ENCODE measurements around the gene PPP1R2.
"Not testable (repeated sequence)": the region's sequence is repeated elsewhere in the genome, so short reads cannot be mapped to it uniquely, and the experiment has no call there.

PPP1R2 gene
- total RNA-seq: 277 to 332 reads per million in 2 donors

DNA sequence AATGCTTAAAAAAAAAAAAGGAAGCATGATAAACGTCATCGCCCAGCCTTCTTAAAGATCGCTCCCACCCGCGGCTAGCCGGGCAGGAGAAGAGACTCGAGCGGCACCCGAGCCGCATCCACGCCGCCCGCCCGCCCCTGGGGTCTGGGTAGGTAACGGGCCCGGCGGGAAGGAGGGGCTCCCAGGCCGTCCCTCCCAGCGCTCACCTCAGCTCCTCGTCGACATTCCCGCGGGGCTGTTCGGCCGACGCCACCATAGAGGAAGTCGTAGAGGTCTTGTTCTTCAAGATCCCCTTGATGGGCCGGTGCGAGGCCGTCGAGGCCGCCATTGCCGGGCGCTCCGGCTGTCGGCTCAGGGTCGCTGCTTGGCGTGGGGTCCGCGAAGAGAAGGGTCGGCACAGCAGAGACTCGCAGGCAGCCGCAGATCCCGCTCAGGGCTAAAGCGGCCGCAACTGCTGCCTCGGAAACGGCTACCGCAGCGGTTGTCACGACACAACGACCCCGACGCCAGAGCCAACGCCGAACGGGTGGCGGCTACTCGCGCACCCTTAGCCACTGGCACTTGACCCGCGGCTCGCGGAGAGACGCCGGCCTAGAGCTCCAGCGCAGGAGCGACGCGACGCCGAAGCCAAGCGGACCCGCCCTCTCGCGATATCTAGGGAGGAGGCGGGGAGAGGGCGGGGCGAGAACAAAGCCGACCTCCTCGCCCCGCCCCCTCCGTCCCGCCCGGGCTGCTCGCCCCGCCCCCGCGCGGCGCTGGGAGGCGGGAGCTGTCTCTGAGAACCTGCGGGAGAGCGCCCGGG, at the start of gene PPP1R2:
Gene PPP1R2 (minus strand): TSS at position 628 of the 802 bp plus-strand sequence. CDS start 300 bp downstream, at position 328.
- peak; percentile 82 to 94 (median 89) for DNase-seq

DNA sequence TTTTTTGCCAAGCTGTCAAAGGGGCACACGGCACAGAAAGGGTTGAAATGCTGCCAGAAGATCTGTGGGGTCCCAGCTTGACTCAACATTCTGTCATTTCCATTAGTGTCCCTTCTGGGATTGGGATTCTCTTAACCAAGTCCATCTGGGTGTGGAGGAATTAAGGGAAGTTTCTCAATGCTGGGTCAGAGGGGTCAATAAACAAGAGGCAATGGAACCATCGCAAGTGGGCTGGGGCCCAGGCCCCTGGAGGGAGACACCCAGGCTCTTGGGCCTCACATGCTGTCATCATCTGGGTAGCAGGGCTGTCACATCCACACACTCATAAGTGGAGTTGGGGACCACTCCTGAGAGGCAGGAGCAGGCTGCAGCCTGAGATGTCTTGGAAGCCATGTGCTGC, 48.7 kb upstream of the PPP1R2 start:
- no peak for DNase-seq

DNA sequence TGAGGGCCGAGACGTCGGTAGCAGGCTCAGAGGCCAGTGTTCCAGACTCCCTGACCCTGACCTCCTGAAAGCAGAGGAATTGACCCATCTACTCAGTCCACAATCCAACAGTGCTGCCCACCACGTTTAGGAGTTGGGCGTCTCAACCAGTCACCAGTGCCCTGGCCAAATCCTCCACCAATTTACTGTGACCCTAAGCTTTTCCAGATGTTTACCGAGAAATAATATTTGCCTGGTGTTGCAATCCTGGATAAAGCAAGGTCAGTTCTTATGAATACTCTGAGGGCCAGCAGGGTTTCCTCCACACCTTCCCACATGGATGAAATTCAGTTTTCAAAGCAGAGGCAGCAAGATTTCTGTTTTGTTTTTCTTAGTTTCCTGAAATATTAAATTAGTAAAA, 48.1 kb upstream of the PPP1R2 start:
- DNase-seq: no peak

DNA sequence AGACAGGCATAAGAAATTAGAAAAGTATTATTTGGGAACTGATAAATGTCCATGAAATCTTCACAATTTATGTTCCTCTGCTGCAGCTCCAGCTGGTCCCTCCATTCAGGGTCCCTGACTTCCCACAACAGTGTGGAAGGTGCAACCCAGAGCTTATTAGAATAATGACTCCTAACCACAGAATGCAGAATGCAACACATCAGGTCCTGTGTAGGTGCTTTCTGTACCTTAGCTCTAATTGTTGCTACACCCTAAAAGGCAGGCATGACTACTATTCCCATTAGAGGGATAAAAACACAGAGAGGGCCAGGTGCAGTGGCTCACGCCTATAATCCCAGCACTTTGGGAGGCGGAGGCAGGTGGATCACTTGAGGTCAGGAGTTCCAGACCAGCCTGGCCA, 47.3 kb upstream of the PPP1R2 start:
- DNase-seq: not testable (repeated sequence)

DNA sequence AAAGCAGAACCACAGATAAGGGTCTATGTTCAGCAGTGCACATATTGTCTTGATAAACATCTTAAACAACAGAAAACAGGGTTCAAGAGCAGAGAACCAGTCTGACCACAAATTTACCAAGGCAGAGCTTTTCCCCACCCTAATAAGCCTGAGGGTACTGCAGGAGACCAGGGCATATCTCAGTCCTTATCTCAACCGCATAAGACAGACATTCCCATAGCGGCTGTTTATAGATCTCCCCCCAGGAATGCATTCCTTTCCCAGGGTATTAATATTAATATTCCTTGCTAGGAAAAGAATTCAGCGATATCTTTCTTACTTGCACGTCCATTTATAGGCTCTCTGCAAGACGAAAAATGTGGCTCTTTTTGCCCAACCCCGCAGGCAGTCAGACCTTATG, 46.7 kb upstream of the PPP1R2 start:
- not testable (repeated sequence) for DNase-seq

DNA sequence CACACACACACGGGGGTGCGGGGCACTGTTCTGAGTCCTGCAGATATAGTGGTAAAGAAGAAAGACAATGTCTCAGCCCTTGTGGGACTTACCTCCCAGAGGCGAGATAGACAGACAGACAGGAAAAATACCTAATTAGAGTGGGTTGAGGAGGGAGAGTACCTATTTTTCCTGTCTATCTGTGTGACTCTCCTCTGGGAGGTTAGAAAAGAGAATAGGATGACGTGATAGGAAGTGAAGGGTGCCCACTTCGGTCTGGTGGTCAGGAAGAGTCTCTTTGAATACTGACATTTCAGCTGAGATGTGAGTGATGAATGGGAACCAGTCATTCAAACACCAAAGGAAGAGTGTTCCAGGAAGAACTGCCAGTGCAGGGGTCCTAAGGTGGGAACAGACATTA, 44.7 kb upstream of the PPP1R2 start:
- DNase-seq: peak in 1 of 5 experiments; percentile 20

DNA sequence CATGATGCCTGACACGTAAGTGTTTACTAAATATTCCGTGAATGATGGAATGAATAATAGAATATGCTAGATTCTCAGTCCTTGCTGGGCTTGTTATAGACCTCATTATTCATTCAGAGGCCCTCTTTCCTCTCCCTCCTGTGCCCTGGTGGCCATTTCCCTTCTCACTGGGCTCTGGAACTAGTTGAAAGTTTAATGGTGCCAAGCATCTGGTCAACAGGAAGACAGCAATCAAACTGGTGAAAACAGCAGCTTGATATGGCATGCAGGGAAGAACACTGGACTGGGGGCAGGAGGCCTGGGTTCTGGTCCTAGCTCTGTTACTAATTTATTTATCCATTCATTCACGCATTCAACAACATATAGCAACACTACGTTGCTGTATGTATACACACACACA, 44.3 kb upstream of the PPP1R2 start:
- no peak for DNase-seq

DNA sequence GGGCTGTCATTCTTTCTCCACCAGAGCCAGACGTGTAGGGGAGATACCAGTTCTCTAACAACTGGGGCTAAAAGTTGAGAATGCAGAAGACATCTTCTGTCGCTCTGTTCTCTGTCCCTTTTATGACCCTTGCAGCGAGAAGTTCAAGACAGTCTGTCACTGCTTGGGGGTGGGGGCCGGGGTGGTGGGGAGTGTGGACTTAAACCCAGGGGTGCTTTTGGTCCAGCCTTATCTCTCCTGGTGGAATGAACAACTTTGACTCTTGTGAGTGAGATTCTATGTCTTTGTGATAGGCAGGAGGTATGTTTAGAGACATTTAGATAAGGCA, 41.4 kb upstream of the PPP1R2 start:
- no peak for DNase-seq

DNA sequence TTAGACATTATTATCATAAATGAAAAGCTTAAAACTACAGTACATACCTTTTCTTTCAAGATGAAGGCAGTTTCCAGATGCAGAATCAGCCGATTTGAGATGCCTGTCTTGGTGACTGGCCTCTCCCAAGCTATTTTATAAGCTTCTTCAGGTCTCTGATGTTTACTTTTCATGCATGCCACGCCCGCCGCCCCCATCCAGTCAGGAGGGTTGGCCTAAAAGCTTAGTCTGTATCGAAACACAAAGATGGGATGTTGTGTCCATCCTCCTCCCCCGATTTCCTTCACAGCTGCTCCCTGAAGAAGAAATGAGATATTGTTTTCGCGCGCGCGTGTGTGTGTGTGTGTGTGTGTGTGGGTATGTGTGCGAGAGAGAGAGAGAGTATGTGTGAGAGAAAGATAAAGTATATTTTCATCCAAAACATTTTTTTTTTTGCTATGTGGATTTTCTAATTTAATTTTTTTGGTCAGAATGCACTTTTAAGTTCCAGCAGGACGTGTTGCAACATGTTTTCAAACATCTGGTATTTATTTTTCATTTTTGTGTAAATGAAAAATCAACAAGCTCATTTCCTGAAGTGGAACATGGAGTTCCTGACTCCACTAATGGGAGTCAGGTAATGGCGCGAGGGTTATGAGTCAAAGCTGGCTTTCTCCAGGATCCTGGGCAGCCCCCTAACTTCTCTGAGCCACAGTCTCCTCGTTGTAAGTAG, 40.9 kb upstream of the PPP1R2 start, which contains the start of gene APOD:
Gene APOD (minus strand): TSS at position 110 of the 712 bp plus-strand sequence. CDS start 4,479 bp downstream, outside the sequence.
- no peak for DNase-seq

DNA sequence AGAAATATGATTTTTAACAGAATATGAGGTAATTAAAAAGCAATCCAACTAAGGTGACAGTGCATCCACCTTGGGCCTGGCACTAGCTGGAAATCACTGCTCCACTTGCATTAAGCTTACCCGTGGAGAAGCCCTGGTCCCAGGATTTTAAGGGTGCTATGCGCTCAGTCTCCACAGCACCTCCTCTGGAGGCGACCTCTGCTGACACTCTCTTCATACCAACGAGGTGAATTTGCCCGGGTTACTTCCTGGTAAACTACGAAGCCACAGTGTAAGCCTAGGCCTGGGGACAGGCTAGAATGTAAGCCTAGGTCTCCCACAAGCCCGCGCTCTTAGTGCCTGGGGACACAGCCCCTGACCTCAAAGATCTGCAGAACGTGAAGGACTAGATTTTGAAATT, 39.8 kb upstream of the PPP1R2 start:
- DNase-seq: no peak

DNA sequence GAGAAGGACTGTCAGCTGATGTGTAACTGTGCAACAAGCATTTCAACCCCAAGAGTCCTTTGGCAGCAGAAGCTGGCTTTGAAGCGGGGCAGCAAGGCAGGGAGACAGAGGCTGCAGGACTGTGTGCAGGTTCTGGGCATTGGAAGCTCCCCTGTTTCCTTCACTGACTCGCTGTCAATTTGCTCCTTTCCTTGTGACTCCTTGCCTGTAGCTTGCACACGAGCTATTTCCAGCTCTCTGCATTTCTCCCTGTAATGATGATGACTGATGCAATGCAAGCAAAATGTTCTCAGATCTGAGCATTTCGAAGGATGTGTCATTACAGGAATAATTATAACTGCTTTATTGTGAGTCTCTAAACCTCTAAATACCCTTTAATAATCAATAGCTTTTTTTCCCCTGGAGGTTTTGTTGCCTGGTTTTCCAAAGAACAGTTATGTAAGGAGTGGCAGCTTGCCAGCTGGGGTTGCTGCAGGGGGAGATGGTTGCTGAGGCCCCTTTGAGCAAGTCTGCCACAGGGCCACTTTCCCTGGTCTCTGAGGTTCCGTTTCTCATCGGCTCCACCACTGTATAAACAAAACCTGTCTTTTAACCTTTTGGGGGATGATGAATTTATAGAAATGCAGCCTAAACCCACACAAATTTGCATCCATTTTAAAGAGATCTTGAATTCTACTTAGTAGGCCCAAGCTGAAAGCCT, 37.8 kb upstream of the PPP1R2 start:
- DNase-seq: no peak

DNA sequence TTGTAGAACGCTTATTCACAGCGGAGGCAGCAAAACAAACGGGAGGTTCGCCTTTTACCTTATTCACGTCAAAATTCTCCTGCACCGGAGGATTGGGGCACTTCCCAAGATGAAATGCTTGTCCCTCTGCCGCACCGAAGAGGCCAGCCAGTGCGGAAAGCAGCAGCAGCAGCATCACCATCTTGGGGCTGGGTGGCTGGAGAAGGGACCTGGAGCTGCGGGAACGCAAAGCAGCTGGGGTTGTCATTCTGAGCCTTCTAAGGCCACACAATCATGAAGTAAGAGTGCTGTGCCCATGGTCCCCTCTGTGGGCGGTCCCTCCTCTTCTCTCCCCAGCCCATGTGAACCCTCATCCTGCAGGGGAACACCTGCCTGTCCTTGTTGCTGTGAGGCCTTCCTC, 36.2 kb upstream of the PPP1R2 start:
- no peak for DNase-seq

DNA sequence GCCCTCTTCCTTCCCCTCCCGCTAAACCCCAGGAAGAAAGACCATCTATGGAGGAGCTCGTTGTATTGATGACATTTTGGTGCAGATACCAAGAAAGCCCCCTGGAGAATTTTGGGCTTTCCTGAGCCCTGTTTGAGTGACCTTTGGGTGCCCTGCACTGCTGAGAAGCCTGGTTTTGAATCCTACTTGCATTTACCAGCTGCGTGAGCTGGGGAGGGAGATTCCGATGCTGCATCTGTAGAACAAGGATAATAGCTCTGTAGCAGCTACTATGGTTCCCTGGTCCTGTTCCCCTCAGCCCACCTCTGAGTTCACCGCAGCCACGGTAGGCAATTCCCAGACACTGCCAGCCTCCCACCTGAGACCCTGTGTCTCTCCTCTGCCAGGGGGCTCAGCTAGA, 35.4 kb upstream of the PPP1R2 start:
- no peak for DNase-seq

DNA sequence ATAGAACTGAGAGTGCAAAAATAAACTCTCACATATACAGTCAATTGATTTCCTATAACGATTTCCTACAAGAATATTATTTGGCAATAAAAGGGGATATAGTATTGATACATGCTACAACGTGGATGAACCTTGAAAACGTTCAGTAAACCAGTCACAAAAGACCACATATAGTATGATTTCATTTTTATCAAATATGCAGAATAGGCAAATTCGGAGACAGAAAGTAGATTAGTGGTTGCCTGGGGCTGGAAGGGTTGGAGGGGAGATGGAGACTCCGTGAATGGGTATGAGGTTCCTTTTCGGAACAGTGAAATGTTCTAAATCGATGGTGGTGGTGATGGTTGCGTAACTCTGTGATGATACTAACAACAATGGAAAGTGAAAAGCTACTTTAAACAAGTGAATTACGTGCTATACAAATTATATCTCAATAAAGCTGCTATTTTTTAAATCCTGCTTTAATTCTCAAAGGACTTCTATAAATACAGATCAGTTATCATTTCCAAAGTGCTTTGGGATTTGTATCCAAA, 34.6 kb upstream of the PPP1R2 start:
- DNase-seq: no peak

DNA sequence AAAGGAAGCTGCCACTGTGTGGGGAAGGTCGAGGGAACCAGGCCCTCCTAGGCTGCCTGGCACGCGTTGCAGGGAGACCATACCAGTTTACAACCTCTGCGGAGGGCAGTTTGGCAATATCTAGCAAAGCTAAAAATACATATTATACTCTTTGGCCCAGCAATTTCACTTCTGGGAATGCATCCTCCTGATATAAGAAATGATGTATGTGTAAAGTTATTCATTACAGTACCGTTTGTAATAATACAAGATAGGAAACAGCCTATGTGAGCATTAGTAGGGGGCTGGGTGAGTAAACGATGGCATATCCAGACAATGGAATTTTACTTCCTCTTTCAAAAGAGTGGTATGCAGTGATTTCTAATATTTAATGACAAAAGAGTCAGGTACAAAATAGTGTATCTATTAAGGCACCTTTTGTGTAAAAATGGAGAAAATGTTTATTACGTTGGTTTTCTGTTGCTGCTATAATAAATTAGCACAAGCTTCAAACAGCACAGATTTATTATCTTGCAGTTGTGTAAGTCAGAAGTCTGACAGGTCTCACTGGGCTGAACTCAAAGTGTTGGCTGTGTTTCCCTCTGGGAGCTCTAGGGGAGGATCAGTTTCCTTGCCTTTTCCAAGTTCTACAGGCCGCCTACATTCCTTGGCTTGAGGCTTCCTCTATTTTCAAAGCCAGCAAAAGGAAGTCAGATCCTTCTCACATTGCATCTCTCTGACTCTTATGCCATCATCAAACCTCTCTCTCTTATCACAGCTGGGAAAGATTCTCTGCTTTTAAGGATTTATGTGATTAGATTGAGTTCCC, 31.6 kb upstream of the PPP1R2 start:
- DNase-seq: no peak

DNA sequence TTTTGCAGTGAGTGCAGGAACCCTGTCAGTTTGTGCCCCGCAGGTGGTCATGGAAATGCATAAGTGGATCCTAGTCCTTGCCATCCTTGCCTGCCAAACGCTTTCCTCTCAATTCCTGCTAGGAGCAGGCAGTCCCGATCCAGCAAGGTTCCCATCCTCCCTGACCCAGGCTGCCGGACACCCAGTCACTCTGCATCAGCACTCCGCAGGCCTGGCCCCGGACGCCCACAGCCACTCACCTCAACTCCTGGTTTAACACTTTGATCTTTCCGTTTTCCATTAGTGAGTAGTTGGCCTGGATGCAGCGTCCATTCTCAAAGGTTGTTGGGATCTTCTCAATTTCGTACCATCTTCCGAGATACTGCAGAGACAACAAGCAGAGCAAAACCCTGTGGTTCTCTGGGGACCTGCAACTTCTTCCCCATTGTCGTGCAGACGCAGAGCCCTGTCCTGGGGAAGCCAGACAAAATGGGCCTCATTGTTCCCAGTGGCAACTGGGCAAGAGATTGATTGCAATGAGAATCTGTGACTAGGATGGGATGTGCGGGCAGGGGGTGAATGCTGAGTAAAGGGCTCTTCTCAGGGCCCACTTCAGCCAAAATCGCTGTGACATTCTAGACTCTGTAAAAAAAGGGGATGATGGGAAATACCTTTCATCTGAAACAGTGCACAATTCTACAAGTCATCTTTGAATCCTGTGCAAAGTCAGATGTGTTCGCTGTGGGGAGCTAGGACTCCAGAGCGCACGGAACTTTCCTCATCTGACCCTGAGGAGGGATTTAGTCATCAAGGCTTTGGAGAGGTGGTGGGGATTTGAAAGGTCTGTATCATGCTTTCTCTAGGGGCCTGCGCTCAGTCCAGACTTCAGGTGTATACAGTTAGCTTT, 30.7 kb upstream of the PPP1R2 start:
- DNase-seq: no peak

DNA sequence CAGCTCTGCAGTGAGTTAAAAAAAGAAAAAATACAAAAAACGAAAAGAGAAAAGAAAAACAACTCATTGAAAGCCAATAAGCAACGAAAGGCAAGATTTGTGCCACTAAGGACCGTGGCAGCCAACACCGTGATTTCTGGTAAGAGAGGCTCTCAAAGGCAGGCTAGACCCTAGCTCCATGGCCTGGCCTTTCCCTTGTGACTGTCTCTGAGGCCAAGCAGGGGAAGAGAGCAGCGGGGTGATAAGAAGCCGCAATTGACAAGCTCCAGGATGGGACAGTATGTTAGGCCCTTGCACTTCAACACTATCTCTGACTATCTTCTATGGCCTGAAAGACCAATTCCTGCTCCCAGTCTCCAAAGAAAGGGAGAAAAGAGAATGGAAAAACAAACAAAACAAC, 28.2 kb upstream of the PPP1R2 start:
- no peak for DNase-seq

DNA sequence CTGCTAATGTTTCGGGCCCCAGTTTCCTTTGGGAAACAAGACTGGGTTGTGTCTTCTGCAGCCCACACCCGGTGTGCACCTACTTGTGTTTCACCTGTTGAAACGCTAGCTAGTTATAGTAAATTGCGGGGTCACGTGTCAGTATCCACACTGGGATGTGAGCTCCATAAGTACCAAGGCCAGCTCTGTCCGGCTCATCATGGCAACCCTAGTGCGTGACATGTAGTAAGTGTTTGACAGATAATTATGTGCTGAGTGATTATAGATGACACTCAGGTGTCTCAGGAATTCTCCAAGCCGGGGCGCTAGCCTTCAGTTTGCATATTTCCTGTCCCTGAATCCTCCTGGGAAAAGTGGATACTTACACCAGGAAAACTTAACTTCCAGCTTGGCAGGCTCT, 27.8 kb upstream of the PPP1R2 start:
- DNase-seq: no peak

DNA sequence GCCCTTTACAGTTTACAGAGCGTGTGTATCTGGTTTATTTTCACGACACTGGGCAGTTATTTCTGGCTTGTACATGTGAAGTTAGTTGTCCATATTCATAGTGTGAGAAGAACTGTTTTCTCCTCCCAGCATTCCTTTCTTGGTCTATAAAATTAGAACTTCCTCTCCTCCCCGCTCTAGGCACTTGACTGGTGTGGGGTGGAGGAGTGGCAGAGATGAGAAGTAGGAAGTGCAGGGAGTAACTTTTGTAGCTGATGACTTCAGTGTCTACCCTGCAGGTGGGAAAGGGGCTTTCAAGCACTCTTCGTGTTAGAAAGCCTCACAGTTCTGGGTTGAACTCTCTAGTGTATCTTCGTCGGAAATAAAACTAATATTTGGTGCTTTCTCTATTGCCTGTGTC, 27.2 kb upstream of the PPP1R2 start:
- no peak for DNase-seq

DNA sequence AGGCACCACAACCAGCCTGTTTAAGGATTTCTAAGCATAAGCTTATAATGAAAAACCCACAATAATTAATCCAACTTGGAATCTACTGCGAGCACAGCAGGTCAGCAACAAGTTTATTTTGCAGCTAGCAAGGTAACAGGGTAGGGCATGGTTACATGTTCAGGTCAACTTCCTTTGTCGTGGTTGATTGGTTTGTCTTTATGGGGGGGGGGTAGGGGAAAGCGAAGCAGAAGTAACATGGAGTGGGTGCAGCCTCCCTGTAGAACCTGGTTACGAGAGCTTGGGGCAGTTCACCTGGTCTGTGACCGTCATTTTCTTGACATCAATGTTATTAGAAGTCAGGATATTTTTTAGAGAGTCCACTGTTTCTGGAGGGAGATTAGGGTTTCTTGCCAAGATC, 25.5 kb upstream of the PPP1R2 start:
- no peak for DNase-seq

DNA sequence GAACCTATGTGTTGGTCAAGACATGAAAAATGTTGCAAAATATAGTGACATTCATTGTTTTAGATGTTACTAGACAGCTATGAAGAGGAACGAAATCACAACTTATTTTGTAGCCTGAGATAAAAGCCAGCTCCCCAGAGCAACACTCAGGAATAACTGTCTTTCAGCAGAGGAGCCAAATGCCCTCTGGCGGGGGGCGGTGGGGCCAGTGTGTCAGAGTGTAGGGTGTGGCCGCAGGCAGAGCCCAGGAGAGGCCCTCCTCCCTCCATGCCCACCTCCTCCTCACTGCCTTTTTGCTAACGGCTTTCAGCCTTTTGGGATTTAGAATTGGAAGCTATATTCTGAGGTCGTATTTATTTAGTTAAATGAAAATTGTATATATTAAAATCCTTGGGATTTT, 23.7 kb upstream of the PPP1R2 start:
- no peak for DNase-seq

Measured in T-helper 2 cell (primary cell).